GM12878 (cell line): ENCODE results near the gene MSMB. TPM values are rescaled to one million over a fixed set of nuclear protein-coding genes. Genes with fewer than 3 reads are reported as not detected.

Experiments
- ATAC-seq: fragments of 200-7000 bp; cut with Tn5 transposase; 3 replicates; pipeline ENCODE4 v1.9.1; 2020; ENCODE audit warnings: mild to moderate bottlenecking, moderate library complexity
- BruUV-seq: library from RNA; stranded (reverse); fragments of 400-500 nt; replicated peaks from 2 replicates; lab custom pipeline; 2021; lab: Mats Ljungman, UMichigan
- CTCF ChIA-PET: fragments of 300-600 bp; sonication (Branson Sonifier 250); formaldehyde crosslinking; extraction: SDS; loops from one replicate; lab custom pipeline; 2021; ENCODE audit warnings: inconsistent platforms; lab: Yijun Ruan, JAX
- POLR2A ChIA-PET: fragments of 350-600 bp; formaldehyde crosslinking; extraction: SDS; loops from one replicate; lab custom pipeline; 2021; ENCODE audit warnings: inconsistent platforms; lab: Charles Lee
- RAD21 ChIA-PET: fragments of 300-600 bp; sonication (Branson Sonifier 250); formaldehyde crosslinking; loops from one replicate; lab custom pipeline; 2023; ENCODE audit warnings: antibody characterized with exemption; ENCODE audit not compliant: unreplicated experiment; lab: Charles Lee
- SMC1A ChIA-PET: fragments of 300-600 bp; sonication (Branson Sonifier 250); formaldehyde crosslinking; loops from one replicate; lab custom pipeline; 2023; ENCODE audit not compliant: unreplicated experiment, uncharacterized antibody; lab: Charles Lee
- DNase-seq: peaks from one replicate; pipeline ENCODE4 v3.0.0-alpha.2; 2011; ENCODE audit warnings: low read depth, low spot score
- FAIRE-seq: peaks from 3 replicates; lab custom pipeline; 2011; peaks lifted over from hg19 to GRCh38; lab: Jason Lieb, UNC
- H2AFZ ChIP-seq: 2 replicates; pipeline ENCODE4 v1.6.0; 2011; ENCODE audit warnings: low read depth, low read length, control low read depth; ENCODE audit not compliant: control insufficient read depth
- H3K27ac ChIP-seq: 2 replicates; pipeline ENCODE4 v1.5.1; 2011; ENCODE audit warnings: control low read depth; ENCODE audit not compliant: control insufficient read depth, insufficient read depth
- H3K27me3 ChIP-seq, 2 experiments: replicated peaks in 1 of 2; 2 replicates each; pipeline versions ENCODE4 v1.6.0 to v1.6.1; 2011; ENCODE audit warnings: low read length in 1 of 2; ENCODE audit not compliant: control insufficient read depth in 2 of 2, insufficient read depth in 2 of 2
- H3K36me3 ChIP-seq, 2 experiments: 2 replicates each; pipeline ENCODE4 v1.5.1; 2011; ENCODE audit warnings: low read length in 1 of 2; ENCODE audit not compliant: control insufficient read depth in 2 of 2, insufficient read depth in 2 of 2
- H3K4me1 ChIP-seq: 2 replicates; pipeline ENCODE4 v1.6.1; 2011; ENCODE audit warnings: mild to moderate bottlenecking, low read length, moderate library complexity, mixed read lengths; ENCODE audit not compliant: control insufficient read depth, insufficient read depth
- H3K4me2 ChIP-seq: 2 replicates; pipeline ENCODE4 v1.6.0; 2011; ENCODE audit warnings: control low read depth; ENCODE audit not compliant: control insufficient read depth, insufficient read depth
- H3K4me3 ChIP-seq: fragments of 200-600 bp; sonication (generic); 2 replicates; pipeline ENCODE4 v1.5.1; 2016
- H3K79me2 ChIP-seq: 2 replicates; pipeline ENCODE4 v1.6.0; 2011; ENCODE audit warnings: low read length; ENCODE audit not compliant: control insufficient read depth, insufficient read depth
- H3K9ac ChIP-seq: 2 replicates; pipeline ENCODE4 v1.8.0; 2011; ENCODE audit warnings: low read length, control low read depth, mixed read lengths; ENCODE audit not compliant: control insufficient read depth, insufficient read depth
- H3K9me3 ChIP-seq: replicated peaks from 3 replicates; pipeline ENCODE4 v1.5.1; 2011; ENCODE audit warnings: mild to moderate bottlenecking, low read length; ENCODE audit not compliant: control insufficient read depth, insufficient read depth
- H4K20me1 ChIP-seq: 2 replicates; pipeline ENCODE4 v1.6.0; 2011; ENCODE audit not compliant: control insufficient read depth, insufficient read depth
- ASH2L ChIP-seq: fragments of 300-600, 200-600 bp; sonication (generic); IDR thresholded peaks from 2 replicates; pipeline ENCODE4 v1.6.1; 2017; ENCODE audit warnings: low read depth, mild to moderate bottlenecking, borderline replicate concordance
- CREB1 ChIP-seq: IDR thresholded peaks from 2 replicates; pipeline ENCODE4 v1.6.1; 2012; ENCODE audit warnings: low read depth, mild to moderate bottlenecking, inconsistent platforms
- ELK1 ChIP-seq: IDR thresholded peaks from 2 replicates; pipeline ENCODE4 v1.6.1; 2012; ENCODE audit warnings: low read depth, low read length, improper control_type of control experiment
- IKZF2 ChIP-seq, 2 experiments: fragments of 450-650 bp; IDR thresholded peaks; 2 replicates each; pipeline ENCODE4 v1.6.1; 2017; ENCODE audit warnings: mild to moderate bottlenecking in 2 of 2, moderate library complexity in 2 of 2
- IRF5 ChIP-seq: fragments of 450-650 bp; IDR thresholded peaks from 2 replicates; pipeline ENCODE4 v1.6.1; 2017; ENCODE audit warnings: borderline replicate concordance
- MTA2 ChIP-seq: fragments of 450-650 bp; IDR thresholded peaks from 2 replicates; pipeline ENCODE4 v1.6.1; 2016; ENCODE audit warnings: low read depth, mild to moderate bottlenecking, moderate library complexity
- NFYA ChIP-seq: IDR thresholded peaks from 2 replicates; pipeline ENCODE4 v1.6.1; 2011; ENCODE audit warnings: low read depth, mild to moderate bottlenecking, low read length, improper control_type of control experiment, borderline replicate concordance
- REST ChIP-seq: IDR thresholded peaks from 2 replicates; pipeline ENCODE4 v1.6.1; 2012; ENCODE audit warnings: mild to moderate bottlenecking, low read depth, low read length
- SIX5 ChIP-seq: IDR thresholded peaks from 2 replicates; pipeline ENCODE4 v1.6.1; 2011; ENCODE audit warnings: mild to moderate bottlenecking, low read depth, low read length, moderate library complexity; ENCODE audit not compliant: severe bottlenecking
- WGBS: methylation state at CpG from one replicate; pipeline ENCODE4 v1.1.6; 2016; ENCODE audit warnings: low lambda C conversion rate; ENCODE audit not compliant: insufficient replicate concordance, insufficient coverage; ENCODE audit errors: missing lambda C conversion rate; 5-methylcytosine and 5-hydroxymethylcytosine counted together
- in situ Hi-C: fragments of 300-500 bp; cut with MboI; formaldehyde crosslinking; loops from 9 replicates; pipeline ENCODE4 v1.14.3; 2018; ENCODE audit warnings: mixed read lengths
- intact Hi-C: fragments of 100-400 bp; cut with micrococcal nuclease; formaldehyde crosslinking; loops from one replicate; pipeline ENCODE4 v1.14.2; 2022; ENCODE audit not compliant: unreplicated experiment
- polyA plus RNA-seq, 11 experiments: library from polyadenylated mRNA; depleted of rRNA in 4 of 11; unstranded in 6 of 11; stranded (reverse) in 5 of 11; fragments of >200 nt; fragmentation: Nextera tagmentation in 4 of 11; fragmentation: Illumina TruSeq in 1 of 11; extraction: Ambion mirVana in 4 of 11; extraction: Trizol in 1 of 11; gene quantifications; 1 replicate in 1 of 11; 2 replicates in 10 of 11; pipeline versions ENCODE4 v1.2.1 to v1.2.3, GENCODE V29; 2011 to 2016; ENCODE audit warnings: inconsistent platforms in 2 of 11, missing spikeins in 2 of 11, low read depth in 1 of 11
- total RNA-seq, 4 experiments: library from RNA; depleted of rRNA in 3 of 4; stranded (reverse); fragments of >200 nt in 3 of 4; fragmentation: Illumina TruSeq in 1 of 4; extraction: Trizol in 1 of 4; gene quantifications; 2 replicates each; pipeline versions ENCODE4 v1.2.1 to v1.2.3, GENCODE V29; 2013 to 2021

MSMB gene
- total and polyA plus RNA-seq, 10 of the 15 experiments (the other 5 are each of a cell fraction or from before 2014, with no cell fraction given) = not detected

- no peak for FAIRE-seq
- no peak overlapping the region for H3K9ac ChIP-seq
- RAD21 ChIA-PET = interaction anchor here (1.8 kb wide), 1 partner anchor 24 kb away, joined by 5 read pairs; no protein-coding TSS in a partner anchor
- H3K4me1 ChIP-seq = no peaks in the 10 kb centered on the region
- H3K36me3 ChIP-seq = peaks cover 6 to 24% of the 10 kb centered on the region in 2 experiments
- DNase-seq = no peak
- no peaks in the 10 kb centered on the region for H3K79me2 ChIP-seq
- intact Hi-C loops = no loop called here
- WGBS = 98% methylated on average over 2 of the region's 2 CpGs
- CTCF ChIA-PET = interaction anchor here (0.6 to 1.1 kb wide), 2 partner anchors 19 to 89 kb away, joined by 3 read pairs; no protein-coding TSS in a partner anchor
- H3K4me2 ChIP-seq = no peak overlapping the region
- in situ Hi-C loops = no loop called here
- H3K27me3 ChIP-seq = no peaks in the 10 kb centered on the region
- H3K4me3 ChIP-seq = no peak overlapping the region
- no peaks in the 10 kb centered on the region for H4K20me1 ChIP-seq
- no peak overlapping the region for H2AFZ ChIP-seq
- no peak for ATAC-seq
- no peak overlapping the region for H3K27ac ChIP-seq
- BruUV-seq = no TSS peak
- H3K9me3 ChIP-seq = no peaks in the 10 kb centered on the region
- TF ChIP-seq REST (no peak), NFYA (no peak), CREB1 (no peak), SIX5 (no peak), IRF5 (no peak), ELK1 (no peak), ASH2L (no peak), MTA2 (no peak), IKZF2 (IDR thresholded peaks at IDR 0.05) (no peak)
- POLR2A ChIA-PET = no interaction called here
- SMC1A ChIA-PET = interaction anchor here (1.8 kb wide), 2 partner anchors 13 to 21 kb away, joined by 4 to 7 read pairs; no protein-coding TSS in a partner anchor
Observed at GRCh38 chr10:46004963-46005362, 41.1 kb downstream of the MSMB start.
